NCI-H2227 (cell line): ENCODE data around the gene TACC2.

Experiments used
- DNase-seq: peaks from one replicate; lab custom pipeline; 2025; ENCODE audit not compliant: unreplicated experiment; lab: John Stamatoyannopoulos, UW

Gene TACC2

GRCh38 chr10:122244001-122244975 lies 255.3 kb downstream of the TACC2 start:
- no peak for DNase-seq

GRCh38 chr10:122245136-122245535 lies 256.2 kb downstream of the TACC2 start:
- no peak for DNase-seq

GRCh38 chr10:122245897-122246296 lies 256.9 kb downstream of the TACC2 start:
- DNase-seq: no peak

GRCh38 chr10:122246830-122247520 lies 258.0 kb downstream of the TACC2 start:
- no peak for DNase-seq

GRCh38 chr10:122248356-122249302 lies 259.7 kb downstream of the TACC2 start:
- no peak for DNase-seq

GRCh38 chr10:122249303-122249850 lies 260.4 kb downstream of the TACC2 start:
- DNase-seq: no peak

- DNase-seq: no peak
These were observed 261.2 kb downstream of the TACC2 start for GRCh38 chr10:122249991-122250750.

- no peak for DNase-seq
These were observed 262.7 kb downstream of the TACC2 start for GRCh38 chr10:122251459-122252255.

- no peak for DNase-seq
These were observed 263.8 kb downstream of the TACC2 start for GRCh38 chr10:122252805-122253204.

GRCh38 chr10:122253605-122254004 lies 264.6 kb downstream of the TACC2 start:
- DNase-seq: no peak

GRCh38 chr10:122254831-122255230 lies 265.9 kb downstream of the TACC2 start:
- no peak for DNase-seq

- DNase-seq: no peak
These were observed 266.7 kb downstream of the TACC2 start for GRCh38 chr10:122255509-122256301.

- DNase-seq: no peak
These were observed 268.1 kb downstream of the TACC2 start for GRCh38 chr10:122257041-122257440.

- no peak for DNase-seq
These were observed 269.4 kb downstream of the TACC2 start for GRCh38 chr10:122258136-122259074.

GRCh38 chr10:122259075-122259466 lies 270.1 kb downstream of the TACC2 start:
- DNase-seq: no peak

GRCh38 chr10:122261584-122261983 lies 272.6 kb downstream of the TACC2 start:
- no peak for DNase-seq

- no peak for DNase-seq
These were observed 275.0 kb downstream of the TACC2 start for GRCh38 chr10:122263971-122264370.
